Activated CD8-positive, alpha-beta memory T cell treated with anti-CD3 and anti-CD28 coated beads for 24 hours (primary cell): ENCODE measurements around the gene DAP.
"Not testable (repeated sequence)": the region's sequence is repeated elsewhere in the genome, so short reads cannot be mapped to it uniquely, and the experiment has no call there.

Source experiments
- DNase-seq: peaks from one replicate; pipeline ENCODE4 v3.0.0-alpha.2; 2020

Gene DAP

GRCh38 chr5:10733426-10733825 lies 27.6 kb downstream of the DAP start:
- no peak for DNase-seq

GRCh38 chr5:10731913-10732312 lies 29.1 kb downstream of the DAP start:
- DNase-seq: no peak

GRCh38 chr5:10730043-10730351 lies 31.0 kb downstream of the DAP start:
- DNase-seq: no peak

GRCh38 chr5:10729320-10730042 lies 31.6 kb downstream of the DAP start:
- DNase-seq: no peak

- no peak for DNase-seq
Measured at GRCh38 chr5:10728679-10729078, 32.4 kb downstream of the DAP start.

GRCh38 chr5:10727861-10728260 lies 33.2 kb downstream of the DAP start:
- no peak for DNase-seq

- DNase-seq: no peak
Measured at GRCh38 chr5:10726913-10727517, 34.0 kb downstream of the DAP start.

GRCh38 chr5:10726179-10726912 lies 34.7 kb downstream of the DAP start:
- no peak for DNase-seq

- DNase-seq: no peak
Measured at GRCh38 chr5:10725636-10726035, 35.4 kb downstream of the DAP start.

GRCh38 chr5:10724781-10725507 lies 36.1 kb downstream of the DAP start:
- DNase-seq: no peak

GRCh38 chr5:10723514-10723913 lies 37.5 kb downstream of the DAP start:
- no peak for DNase-seq

- not testable (repeated sequence) for DNase-seq
Measured at GRCh38 chr5:10720766-10721165, 40.3 kb downstream of the DAP start.

GRCh38 chr5:10719965-10720364 lies 41.1 kb downstream of the DAP start:
- no peak for DNase-seq

GRCh38 chr5:10718617-10719016 lies 42.4 kb downstream of the DAP start:
- not testable (repeated sequence) for DNase-seq

- DNase-seq: not testable (repeated sequence)
Measured at GRCh38 chr5:10716825-10717224, 44.2 kb downstream of the DAP start.

GRCh38 chr5:10715605-10716290 lies 45.3 kb downstream of the DAP start:
- DNase-seq: no peak

- no peak for DNase-seq
Measured at GRCh38 chr5:10712574-10713366, 48.3 kb downstream of the DAP start.

- DNase-seq: no peak
Measured at GRCh38 chr5:10711562-10711961, 49.5 kb downstream of the DAP start.

- DNase-seq: no peak
Measured at GRCh38 chr5:10710513-10711128, 50.4 kb downstream of the DAP start.

- DNase-seq: no peak
Measured at GRCh38 chr5:10709933-10710332, 51.1 kb downstream of the DAP start.

GRCh38 chr5:10709409-10709808 lies 51.6 kb downstream of the DAP start:
- no peak for DNase-seq
